Activated CD8-positive, alpha-beta T cell treated with anti-CD3 and anti-CD28 coated beads for 36 hours (primary cell): ENCODE measurements around the gene EXOC4. TPM values are rescaled to one million over a fixed set of nuclear protein-coding genes. Genes with fewer than 3 reads are reported as not detected.

Source experiments
- ATAC-seq: fragments of 200-7000 bp; cut with Tn5 transposase; one replicate; pipeline ENCODE4 v1.10.0; 2021; ENCODE audit warnings: mild to moderate bottlenecking, moderate library complexity
- CTCF ChIA-PET: fragments of 350-600 bp; sonication (Branson Sonifier 250); formaldehyde crosslinking; loops from one replicate; lab custom pipeline; 2021; ENCODE audit warnings: antibody characterized with exemption; lab: Charles Lee
- POLR2A ChIA-PET: fragments of 350-600 bp; sonication (Branson Sonifier 250); formaldehyde crosslinking; loops from one replicate; lab custom pipeline; 2021; ENCODE audit warnings: antibody characterized with exemption; lab: Charles Lee
- DNase-seq: peaks from one replicate; pipeline ENCODE4 v3.0.0-alpha.2; 2020
- H3K27ac Mint-ChIP-seq: one replicate; pipeline ENCODE4 v1.8.0; 2021; ENCODE audit warnings: mild to moderate bottlenecking, mixed read lengths
- H3K27me3 Mint-ChIP-seq: one replicate; pipeline ENCODE4 v1.8.0; 2021; ENCODE audit warnings: mixed read lengths
- H3K36me3 Mint-ChIP-seq: one replicate; pipeline ENCODE4 v1.8.0; 2021; ENCODE audit warnings: low read depth, mixed read lengths
- H3K4me1 Mint-ChIP-seq: one replicate; pipeline ENCODE4 v1.8.0; 2021; ENCODE audit warnings: low read depth, mixed read lengths
- H3K4me3 Mint-ChIP-seq: one replicate; pipeline ENCODE4 v1.8.0; 2021; ENCODE audit warnings: mild to moderate bottlenecking, moderate library complexity, mixed read lengths
- H3K9me3 Mint-ChIP-seq: one replicate; pipeline ENCODE4 v1.8.0; 2021; ENCODE audit warnings: mixed read lengths
- intact Hi-C: fragments of 100-400 bp; cut with micrococcal nuclease; formaldehyde crosslinking; loops from one replicate; pipeline ENCODE4 v1.10.0; 2022
- total RNA-seq, 2 experiments: library from RNA; stranded (reverse); gene quantifications; one replicate each; pipeline ENCODE4 v1.2.3, GENCODE V29; 2021
- TF ChIP-seq, protein P1 (sequence below): fragments of 200-600 bp; IDR thresholded peaks from one replicate; pipeline ENCODE4 v1.8.0; 2022; ENCODE audit warnings: antibody characterized with exemption, mild to moderate bottlenecking

EXOC4 gene
- total RNA-seq, 2 experiments from 2014 or later: 54.1 to 61.7 TPM

DNA sequence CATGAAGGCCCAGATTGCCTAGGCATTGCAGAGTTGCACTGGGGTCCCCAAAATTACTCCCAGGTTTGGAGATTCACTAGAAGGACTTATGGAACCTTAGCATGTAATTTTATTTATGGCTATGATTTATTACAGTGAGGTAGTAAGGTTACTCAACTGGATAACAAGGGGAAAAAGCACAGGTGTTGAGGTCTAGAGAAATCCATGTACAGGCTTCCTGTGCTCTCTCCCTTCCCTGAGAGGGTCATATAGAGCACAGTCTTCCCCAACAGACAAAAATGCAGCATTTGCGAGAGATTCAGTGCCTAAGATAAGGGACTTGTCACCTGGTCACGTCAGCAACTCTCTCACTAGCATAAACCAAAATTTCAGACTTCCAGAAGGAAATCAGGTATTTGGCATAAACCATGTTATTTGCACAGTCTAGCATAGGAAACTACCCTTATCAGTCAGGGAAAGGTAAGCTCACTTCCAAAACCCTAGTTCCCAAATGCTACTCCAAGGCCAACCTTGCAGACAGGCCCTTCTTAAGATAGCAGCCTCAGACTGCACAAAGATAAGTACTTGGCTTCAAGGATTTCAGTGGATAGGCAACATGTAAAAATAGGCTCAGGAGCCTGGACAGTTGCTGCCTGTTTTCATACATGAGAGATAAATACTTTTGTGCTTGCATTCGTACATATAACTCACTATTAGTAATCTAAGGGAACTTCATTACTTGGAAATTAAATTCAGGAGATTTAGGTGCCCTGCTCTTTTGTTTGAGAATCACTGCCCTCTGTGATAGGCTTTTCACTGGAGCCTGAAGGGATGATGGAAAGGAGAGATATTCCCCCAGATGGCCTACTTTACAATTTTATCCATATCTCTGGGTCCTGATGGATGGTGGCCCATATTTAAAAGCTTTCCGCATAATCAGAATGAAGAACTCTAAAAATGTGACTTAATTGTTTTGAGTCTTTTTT is 495.8 kb downstream of the EXOC4 start:
- POLR2A ChIA-PET: no interaction called here
- Mint-ChIP-seq H3K4me3 (no peak overlapping the region), H3K27me3 (no peaks in the 10 kb centered on the region), H3K9me3 (no peaks in the 10 kb centered on the region), H3K27ac (no peak overlapping the region), H3K36me3 (no peaks in the 10 kb centered on the region), H3K4me1 (no peaks in the 10 kb centered on the region)
- CTCF ChIA-PET: no interaction called here
- TF ChIP-seq, protein P1, sequence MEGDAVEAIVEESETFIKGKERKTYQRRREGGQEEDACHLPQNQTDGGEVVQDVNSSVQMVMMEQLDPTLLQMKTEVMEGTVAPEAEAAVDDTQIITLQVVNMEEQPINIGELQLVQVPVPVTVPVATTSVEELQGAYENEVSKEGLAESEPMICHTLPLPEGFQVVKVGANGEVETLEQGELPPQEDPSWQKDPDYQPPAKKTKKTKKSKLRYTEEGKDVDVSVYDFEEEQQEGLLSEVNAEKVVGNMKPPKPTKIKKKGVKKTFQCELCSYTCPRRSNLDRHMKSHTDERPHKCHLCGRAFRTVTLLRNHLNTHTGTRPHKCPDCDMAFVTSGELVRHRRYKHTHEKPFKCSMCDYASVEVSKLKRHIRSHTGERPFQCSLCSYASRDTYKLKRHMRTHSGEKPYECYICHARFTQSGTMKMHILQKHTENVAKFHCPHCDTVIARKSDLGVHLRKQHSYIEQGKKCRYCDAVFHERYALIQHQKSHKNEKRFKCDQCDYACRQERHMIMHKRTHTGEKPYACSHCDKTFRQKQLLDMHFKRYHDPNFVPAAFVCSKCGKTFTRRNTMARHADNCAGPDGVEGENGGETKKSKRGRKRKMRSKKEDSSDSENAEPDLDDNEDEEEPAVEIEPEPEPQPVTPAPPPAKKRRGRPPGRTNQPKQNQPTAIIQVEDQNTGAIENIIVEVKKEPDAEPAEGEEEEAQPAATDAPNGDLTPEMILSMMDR: no peak
- intact Hi-C loops: no loop called here
- DNase-seq: no peak
- no peak for ATAC-seq

DNA sequence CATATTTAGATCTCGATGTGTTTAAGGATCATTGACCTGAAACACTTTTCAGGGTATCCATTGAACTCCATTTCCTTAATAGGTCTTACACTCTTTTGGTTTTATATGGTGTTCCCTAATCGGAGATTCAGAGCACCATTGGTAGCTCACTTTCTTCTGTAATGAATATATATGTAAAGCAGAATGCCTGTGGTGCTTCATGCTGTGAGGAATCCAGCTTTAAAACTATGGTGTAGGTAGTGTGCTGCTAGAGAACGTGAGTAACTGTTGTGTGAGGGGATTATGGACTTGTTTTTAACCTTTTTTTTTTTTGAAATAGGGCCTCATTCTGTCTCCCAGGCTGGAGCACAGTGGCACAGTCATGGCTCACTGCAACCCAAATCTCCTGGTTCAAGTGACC is 497.4 kb downstream of the EXOC4 start:
- no peaks in the 10 kb centered on the region for H3K27me3 Mint-ChIP-seq
- ATAC-seq (no peak), DNase-seq (no peak)
- TF ChIP-seq, protein P1: no peak
- H3K9me3 Mint-ChIP-seq: no peaks in the 10 kb centered on the region
- no peaks in the 10 kb centered on the region for H3K36me3 Mint-ChIP-seq
- CTCF ChIA-PET: interaction anchor here (1.3 kb wide), 1 partner anchor 12 kb away, joined by 4 read pairs; no protein-coding TSS in a partner anchor
- H3K4me1 Mint-ChIP-seq: no peaks in the 10 kb centered on the region
- intact Hi-C loops: no loop called here
- no peak overlapping the region for H3K4me3 Mint-ChIP-seq
- no peak overlapping the region for H3K27ac Mint-ChIP-seq
- POLR2A ChIA-PET: no interaction called here

DNA sequence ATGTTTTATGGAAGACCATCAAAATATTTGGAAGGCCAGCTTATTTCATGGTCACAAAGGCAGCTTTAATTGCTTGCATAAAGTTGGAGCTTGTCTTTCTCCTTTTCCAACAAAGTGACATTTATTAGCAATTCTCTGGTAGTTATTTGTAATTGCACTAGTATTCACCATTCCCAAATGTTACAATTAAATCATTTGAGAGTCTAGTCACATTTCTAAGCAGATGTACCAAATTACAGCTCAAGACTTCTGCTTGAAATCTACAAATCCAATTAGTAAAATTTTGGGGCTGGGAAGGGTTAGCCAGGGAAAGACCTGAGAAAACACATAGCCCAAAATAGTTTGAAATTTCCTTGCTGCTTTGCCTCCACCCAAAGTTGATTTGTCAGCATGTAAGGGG is 498.2 kb downstream of the EXOC4 start:
- TF ChIP-seq, protein P1: no peak
- H3K36me3 Mint-ChIP-seq: no peaks in the 10 kb centered on the region
- DNase-seq: no peak
- no peaks in the 10 kb centered on the region for H3K4me1 Mint-ChIP-seq
- H3K4me3 Mint-ChIP-seq: no peak overlapping the region
- ATAC-seq: no peak
- intact Hi-C loops: no loop called here
- no peaks in the 10 kb centered on the region for H3K27me3 Mint-ChIP-seq
- ChIA-PET POLR2A (no interaction called here), CTCF (interaction anchor here (1.3 kb wide), 1 partner anchor 11 kb away, joined by 4 read pairs; no protein-coding TSS in a partner anchor)
- H3K9me3 Mint-ChIP-seq: no peaks in the 10 kb centered on the region
- no peak overlapping the region for H3K27ac Mint-ChIP-seq

DNA sequence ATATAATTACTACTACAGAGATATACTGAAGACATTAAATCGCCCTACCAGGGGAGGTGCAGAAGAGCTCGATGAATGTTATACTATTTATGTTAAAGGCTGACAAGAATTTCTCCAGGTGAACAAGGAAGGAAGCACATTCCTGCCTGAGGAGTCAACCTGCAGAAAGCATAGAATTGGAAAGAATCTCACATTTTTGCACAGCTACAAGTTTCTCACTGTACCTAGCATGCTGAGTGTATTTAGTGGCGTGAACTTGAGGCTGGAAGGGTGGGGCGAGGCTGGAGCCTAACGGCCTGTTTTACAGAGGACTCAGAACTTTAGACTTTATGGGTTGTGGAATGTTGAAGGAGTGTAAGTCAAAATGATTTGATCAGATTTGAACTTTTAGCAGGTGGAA is 500.6 kb downstream of the EXOC4 start:
- intact Hi-C loops: no loop called here
- Mint-ChIP-seq H3K36me3 (no peaks in the 10 kb centered on the region), H3K4me3 (no peak overlapping the region), H3K27me3 (no peaks in the 10 kb centered on the region), H3K4me1 (no peaks in the 10 kb centered on the region), H3K27ac (no peak overlapping the region), H3K9me3 (no peaks in the 10 kb centered on the region)
- TF ChIP-seq, protein P1: no peak
- DNase-seq (no peak), ATAC-seq (no peak)
- ChIA-PET POLR2A (no interaction called here), CTCF (interaction anchor here (0.7 kb wide), 1 partner anchor 62 kb away, joined by 3 read pairs; no protein-coding TSS in a partner anchor)

- no peak for DNase-seq
- Mint-ChIP-seq H3K27me3 (no peaks in the 10 kb centered on the region), H3K4me3 (no peak overlapping the region), H3K27ac (no peak overlapping the region), H3K4me1 (no peaks in the 10 kb centered on the region), H3K36me3 (no peaks in the 10 kb centered on the region), H3K9me3 (no peaks in the 10 kb centered on the region)
- intact Hi-C loops: no loop called here
- POLR2A ChIA-PET: no interaction called here
- TF ChIP-seq, protein P1: no peak
- CTCF ChIA-PET: no interaction called here
- no peak for ATAC-seq
These were observed 501.8 kb downstream of the EXOC4 start for GRCh38 chr7:133754708-133755107.
